ENCODE results near the gene JARID2.

DNA sequence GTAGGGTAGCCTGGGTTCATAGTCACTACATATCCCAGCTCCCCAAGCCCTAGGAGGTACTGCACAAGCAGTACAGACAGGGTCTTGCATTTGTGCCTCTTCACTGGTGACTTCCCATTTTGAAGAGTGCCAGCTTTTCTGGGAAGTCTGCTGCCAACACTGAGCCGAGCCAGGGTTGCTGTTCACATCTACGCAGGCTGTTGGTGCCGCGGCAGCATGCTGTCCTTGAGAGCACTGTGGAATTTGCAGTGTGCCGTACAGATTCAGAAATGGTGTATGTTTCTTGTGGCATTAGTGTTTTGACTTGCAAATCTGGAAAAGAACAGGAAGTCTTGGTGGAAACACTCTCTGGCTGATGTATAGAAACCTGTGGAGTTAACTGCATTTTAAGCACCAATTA lies 67.5 kb downstream of the JARID2 start:
- TF ChIP-seq TAF1 (IDR thresholded peaks at IDR 0.05; ENCODE audit: low read depth, low read length) (no peak), RFX5 (IDR thresholded peaks at IDR 0.05; ENCODE audit: borderline replicate concordance, low read depth, low read length) (no peak), SUZ12 (IDR thresholded peaks at IDR 0.05; ENCODE audit: low read length) (no peak), GABPA (IDR thresholded peaks at IDR 0.05; ENCODE audit: borderline replicate concordance, insufficient read depth, low read length) (no peak), CEBPB (IDR thresholded peaks at IDR 0.05; ENCODE audit: low read depth, low read length) (no peak), SIN3A (conservative IDR thresholded peaks at IDR 0.05 in 1 of 2, IDR thresholded peaks at IDR 0.05 in 1 of 2; ENCODE audit: low read depth in 1 of 2, low read length in 2 of 2) (no peak), POLR2AphosphoS5 (IDR thresholded peaks at IDR 0.05; ENCODE audit: low read depth, low read length) (0 out of 2 replicates have a peak, but pooled peaks have one; percentile 38)
- TF ChIP-seq, protein P1, sequence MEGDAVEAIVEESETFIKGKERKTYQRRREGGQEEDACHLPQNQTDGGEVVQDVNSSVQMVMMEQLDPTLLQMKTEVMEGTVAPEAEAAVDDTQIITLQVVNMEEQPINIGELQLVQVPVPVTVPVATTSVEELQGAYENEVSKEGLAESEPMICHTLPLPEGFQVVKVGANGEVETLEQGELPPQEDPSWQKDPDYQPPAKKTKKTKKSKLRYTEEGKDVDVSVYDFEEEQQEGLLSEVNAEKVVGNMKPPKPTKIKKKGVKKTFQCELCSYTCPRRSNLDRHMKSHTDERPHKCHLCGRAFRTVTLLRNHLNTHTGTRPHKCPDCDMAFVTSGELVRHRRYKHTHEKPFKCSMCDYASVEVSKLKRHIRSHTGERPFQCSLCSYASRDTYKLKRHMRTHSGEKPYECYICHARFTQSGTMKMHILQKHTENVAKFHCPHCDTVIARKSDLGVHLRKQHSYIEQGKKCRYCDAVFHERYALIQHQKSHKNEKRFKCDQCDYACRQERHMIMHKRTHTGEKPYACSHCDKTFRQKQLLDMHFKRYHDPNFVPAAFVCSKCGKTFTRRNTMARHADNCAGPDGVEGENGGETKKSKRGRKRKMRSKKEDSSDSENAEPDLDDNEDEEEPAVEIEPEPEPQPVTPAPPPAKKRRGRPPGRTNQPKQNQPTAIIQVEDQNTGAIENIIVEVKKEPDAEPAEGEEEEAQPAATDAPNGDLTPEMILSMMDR (IDR thresholded peaks at IDR 0.05; ENCODE audit: control extremely low read depth in 1 of 3, insufficient read depth in 1 of 3, low read depth in 1 of 3, low read length in 3 of 3) = no peak
